Central memory CD4-positive, alpha-beta T cell (primary cell): ENCODE measurements around the gene CLNK.
"Not testable (repeated sequence)": the region's sequence is repeated elsewhere in the genome, so short reads cannot be mapped to it uniquely, and the experiment has no call there.

ENCODE experiments used
- DNase-seq: peaks from one replicate; pipeline ENCODE4 v3.0.0; 2022

The CLNK gene

DNA sequence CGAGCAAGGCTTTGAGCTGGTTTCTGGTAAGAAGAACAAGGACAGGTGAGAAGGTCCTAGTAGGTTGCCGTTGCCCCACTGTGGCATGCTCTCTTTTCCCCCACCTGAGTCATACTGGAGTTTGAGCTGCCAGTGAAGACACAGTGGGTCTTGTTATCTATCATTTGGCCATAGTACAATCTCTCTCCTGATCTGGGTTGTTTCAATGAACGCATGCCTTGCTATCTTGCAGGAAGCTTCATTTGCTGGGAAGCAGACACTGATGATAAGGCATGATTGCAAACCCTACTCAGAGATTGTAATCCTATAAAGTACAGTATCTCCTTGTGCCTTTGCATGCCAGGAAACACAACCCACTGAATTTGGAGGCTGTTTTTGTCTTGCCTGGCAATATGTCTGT is 77.4 kb downstream of the CLNK start:
- no peak for DNase-seq

DNA sequence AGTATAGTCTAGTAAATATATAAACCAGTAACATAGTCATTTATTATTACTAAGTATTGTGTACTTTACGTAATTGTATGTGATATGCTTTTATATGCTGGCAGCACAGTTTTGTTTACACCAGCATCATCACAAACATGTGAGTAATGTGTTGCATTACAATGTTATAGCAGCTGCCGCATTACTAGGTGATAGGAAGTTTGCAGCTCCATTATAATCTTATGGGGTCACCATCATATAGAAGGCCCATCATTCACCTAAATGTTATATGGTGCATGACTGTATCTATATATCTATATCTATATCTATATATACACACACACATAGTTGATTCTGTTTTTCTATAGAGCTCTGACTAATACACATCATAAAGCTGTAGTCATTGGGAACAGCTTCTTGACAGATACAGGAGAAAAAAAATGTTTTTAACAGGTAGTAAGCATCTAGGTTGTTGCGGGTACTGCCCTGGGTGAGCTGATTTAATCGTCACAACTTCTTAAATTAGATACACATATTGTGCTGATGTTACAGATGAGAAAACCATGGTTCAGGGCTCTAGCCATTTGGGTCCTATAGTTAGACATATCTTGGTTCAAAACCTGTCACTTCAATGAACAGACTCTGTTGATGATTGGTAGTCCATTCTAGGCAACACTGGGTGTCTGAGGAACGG is 77.9 kb downstream of the CLNK start:
- no peak for DNase-seq

DNA sequence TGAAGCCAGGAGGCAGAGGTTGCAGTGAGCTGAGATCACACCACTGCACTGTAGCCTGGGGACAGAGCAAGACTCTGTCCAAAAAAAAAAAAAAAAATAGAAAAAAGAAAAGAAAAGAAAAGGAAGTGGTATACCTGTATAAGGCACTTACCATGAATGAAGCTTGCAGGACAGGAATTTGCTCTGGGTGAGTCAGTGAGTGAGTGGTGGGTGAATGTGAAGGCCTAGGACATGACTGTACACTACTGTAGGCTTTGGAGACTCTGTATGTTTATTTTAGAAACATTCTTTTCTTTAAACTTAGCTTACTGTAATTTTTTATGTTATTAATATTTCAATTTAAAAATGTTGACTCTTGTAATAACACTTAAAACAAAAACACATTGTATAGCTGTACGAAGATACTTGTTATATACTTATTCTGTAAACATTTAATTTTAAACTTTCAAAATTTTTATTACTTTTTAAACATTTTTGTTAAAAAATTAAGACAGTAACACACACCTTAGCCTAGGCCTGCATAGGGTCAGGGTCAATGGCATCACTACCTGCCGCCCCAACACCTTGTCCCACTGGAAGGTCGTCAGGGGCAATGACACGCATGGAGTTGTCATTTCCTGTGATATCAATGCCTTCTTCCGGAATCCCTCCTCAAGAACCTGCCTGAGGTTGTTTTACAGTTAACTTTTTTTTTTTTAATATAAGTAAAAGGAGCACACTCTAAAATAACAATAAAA is 78.7 kb downstream of the CLNK start:
- DNase-seq = no peak

DNA sequence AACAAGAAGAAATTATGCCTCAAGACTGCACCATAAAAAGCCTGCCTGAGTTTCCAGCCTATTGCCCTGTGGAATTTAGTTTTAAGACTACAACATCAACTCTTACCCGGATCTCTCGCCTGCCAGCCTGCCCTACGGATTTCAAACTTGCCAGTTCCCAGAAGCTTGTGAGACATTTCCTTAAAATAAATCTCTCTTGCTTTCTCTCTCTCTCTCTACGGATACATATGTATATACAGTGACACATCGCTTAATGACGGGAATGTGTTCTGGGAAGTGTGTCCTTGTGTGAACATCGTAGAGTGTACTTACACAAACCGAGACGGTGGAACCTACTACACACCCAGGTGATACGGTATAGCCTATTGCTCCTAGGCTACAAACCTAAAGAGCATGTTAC is 79.5 kb downstream of the CLNK start:
- no peak for DNase-seq

DNA sequence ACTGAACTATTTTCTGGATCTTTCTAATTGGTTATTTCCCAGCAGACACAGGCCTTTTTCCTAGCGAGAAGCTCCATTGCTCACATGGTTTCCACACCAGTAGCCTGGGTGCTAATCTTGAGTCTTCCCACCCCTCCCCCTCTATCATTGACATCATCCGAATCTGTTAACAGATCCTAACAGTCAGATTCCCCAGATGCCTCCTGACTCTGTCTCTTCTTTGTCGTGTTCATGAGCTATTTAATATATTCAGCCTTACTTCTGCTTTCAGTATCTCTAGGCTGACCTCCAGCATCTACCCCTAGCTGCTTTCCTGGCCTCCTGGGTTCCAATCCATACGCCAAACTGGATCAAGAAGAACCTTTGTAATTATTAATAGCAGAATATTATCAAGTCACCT is 85.0 kb downstream of the CLNK start:
- no peak for DNase-seq

DNA sequence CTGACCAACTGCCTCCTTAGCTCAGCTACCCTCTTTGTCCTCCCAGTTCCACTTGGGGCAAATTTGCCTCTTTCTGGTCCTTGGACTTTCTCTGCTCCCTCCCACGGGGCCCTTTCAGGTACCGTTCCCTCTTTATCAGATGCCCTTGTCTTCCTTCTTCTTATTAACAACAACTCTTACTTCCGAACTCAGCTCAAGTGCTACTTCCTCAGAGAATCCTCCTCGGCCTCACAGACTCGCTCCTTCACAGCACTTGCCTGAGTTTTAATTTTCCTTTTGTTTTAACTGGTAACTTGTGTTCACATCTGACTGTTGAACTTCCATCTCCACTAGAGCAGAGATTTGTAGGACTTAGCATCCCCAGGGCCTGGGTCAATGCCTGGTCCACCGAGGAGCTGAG is 85.7 kb downstream of the CLNK start:
- no peak for DNase-seq

DNA sequence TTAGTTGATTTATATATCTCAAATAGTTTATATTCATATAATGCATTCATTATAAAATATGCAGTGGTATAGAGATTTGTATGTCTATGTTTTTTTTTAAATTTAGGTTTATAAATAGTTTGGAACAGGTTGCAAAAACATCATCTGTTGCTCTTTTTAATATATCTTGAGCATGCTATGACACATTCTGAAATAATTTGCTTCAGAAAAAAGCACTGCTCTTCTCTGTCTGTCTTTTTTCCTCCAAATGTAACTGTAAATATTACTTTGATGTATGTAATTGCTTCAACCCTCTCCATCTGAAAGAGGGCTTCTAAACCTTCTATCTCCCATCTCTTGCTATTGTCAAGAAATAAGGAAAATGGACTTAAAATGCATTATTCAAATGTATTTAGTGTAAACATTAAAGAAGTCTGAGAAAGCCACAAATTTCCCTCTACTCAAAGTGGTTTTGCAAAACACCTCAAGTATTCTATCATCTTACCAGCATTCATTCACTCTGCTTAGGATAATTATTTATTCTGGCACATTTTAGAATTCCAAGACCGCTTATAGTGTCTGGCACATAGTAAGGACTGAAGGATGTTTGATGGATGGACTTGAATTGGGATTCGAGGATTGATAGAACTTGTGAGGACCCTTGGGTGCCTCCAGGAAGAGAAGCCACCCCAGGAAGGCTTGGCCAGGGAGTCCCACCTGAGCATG is 87.8 kb downstream of the CLNK start:
- no peak for DNase-seq

DNA sequence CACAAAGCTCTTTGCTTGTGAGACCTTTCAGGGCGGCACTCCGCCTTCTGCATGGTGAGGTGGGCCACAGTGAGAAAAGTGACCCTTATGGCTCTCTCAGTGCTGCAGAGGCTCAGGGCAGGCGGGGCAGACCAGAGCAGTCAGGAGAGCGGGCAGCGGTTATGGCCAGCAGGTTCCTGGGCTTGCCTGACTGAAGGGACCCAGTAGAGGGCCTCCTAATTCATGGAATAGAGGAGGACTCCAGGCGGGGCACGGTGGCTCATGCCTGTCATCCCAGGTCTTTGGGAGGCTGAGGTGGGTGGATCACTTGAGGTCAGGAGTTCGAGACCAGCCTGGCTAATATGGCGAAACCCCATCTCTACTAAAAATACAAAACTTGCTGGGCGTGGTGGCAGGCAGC is 91.4 kb downstream of the CLNK start:
- no peak for DNase-seq

DNA sequence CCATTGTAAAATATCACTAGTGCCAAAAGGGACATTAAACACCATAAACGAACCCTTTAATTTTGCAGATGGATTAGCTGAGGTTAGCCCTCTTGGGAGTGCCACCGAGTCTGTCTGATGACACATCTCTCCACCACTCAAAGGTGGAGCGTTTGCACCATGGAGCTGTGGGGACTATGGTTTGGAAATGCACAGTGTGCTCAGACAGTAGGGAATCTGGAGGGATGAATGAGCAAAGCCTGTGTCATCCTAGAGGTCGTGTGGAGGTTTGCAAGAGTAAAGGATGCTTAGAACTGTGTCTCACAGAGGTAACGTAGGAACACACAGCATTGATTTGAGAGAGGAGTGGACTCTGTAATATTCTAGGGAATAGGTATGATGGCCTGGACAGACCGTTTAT is 93.7 kb downstream of the CLNK start:
- DNase-seq = no peak

DNA sequence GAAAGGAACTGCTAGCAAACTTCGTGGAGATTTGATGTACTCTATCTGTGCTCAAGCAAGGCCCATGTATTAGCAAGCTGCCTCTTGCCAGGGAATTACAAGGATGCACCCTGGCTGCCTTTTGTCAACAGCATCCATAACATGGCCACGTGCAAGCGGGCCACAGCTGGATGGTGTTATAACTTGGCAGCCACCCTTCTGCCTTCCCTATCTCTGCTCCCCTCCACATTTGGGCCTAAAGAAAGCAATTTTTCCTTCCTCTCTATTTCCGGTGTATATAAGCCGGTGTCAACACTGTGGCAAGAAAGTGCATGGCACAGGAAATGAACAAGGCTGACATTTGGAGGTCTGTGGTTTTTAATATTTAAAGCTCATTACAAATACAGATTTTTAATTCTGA is 94.8 kb downstream of the CLNK start:
- no peak for DNase-seq

DNA sequence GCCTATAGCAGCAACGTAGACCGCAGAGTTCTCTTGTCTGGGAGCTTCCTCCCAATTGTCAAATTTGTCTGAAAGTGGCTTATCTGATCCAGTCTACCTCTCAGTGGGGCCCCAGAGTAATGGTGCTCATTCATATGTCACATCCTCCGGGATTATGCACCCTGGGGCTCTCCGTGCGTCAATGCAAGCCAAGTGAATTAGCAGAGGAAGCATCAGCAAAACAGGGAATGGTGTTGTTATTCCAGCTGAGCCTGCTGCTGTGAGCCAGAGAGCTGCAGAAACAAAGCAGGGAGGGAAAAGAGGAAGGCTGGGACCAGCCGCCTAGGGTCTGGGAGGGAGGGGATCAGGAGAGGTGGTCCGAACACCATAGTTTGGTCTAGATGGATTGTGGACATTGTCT is 95.2 kb downstream of the CLNK start:
- DNase-seq = no peak

DNA sequence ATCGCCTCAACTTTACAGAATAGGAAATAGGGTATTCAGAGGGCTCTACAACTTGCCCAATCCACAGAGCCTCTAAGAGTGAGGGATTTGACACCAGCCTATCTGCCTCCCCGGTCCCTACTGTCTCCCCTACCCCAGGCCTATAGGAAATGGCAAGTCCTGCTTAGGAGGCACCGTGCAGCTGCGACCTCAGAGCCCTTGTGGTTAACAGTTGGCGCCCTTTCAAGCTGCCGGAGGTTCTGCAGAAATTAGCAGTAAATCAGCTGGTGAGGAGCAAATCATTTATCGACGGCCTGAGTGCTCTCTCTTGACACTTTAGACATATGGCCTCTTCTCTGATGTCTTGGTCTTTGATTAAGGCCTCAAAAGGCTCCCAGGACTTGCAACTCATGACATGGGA is 96.9 kb downstream of the CLNK start:
- no peak for DNase-seq

DNA sequence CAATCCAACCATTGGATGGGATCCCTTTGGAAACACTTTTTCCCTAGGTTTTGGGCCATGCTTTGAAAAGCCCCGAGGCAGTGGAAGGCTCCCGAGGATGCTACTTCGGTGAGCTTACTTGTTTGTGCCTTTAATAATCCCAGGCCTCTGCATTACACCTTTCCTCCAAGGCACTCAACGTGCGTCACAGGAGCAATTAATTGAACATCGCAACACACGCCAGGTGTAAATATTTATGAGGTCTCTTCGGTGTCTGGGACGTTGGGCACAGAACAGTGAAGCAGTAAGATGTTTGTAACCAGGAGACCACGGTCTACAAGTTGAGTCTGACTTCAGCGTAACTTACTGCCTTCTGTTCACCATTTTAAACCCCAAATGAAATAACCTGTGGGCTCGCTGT is 97.3 kb downstream of the CLNK start:
- no peak for DNase-seq

DNA sequence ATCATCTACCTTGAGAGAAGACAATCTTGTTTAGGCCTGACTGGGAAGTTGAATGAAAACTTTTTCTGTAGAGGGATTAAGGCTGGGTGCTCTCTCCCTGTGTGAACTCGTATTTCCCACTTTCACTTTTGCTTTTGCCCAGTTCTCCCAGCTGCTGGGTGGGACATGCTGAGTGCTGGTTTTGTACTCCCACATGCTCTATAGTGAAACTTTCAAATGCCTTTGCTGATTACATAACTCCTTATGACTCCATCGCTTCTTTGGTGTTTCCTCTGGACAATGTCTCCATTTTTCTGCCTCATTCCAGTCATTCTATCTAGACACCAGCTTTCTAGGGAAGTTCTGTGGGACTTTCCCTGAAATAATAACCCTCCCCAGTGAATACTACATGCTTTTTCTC is 100.5 kb downstream of the CLNK start:
- DNase-seq = no peak

DNA sequence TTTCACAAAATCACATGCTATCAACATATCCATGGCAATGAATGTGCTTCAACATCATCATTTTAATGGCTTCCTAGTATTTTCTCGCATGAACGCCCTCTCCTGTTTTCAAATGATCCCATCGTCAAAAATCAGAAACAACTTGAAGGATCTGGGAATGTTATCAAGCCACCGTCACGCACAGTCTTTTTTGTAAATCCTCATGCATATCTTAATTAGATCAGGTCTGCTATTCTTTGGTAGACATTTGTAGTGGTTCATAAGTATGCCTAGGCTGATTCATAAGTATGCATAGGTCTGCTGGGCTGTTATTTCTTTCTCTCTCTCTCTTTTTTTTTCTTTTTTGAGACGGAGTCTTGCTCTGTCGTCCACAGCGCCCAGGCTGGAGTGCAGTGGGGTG is 101.6 kb downstream of the CLNK start:
- no peak for DNase-seq

DNA sequence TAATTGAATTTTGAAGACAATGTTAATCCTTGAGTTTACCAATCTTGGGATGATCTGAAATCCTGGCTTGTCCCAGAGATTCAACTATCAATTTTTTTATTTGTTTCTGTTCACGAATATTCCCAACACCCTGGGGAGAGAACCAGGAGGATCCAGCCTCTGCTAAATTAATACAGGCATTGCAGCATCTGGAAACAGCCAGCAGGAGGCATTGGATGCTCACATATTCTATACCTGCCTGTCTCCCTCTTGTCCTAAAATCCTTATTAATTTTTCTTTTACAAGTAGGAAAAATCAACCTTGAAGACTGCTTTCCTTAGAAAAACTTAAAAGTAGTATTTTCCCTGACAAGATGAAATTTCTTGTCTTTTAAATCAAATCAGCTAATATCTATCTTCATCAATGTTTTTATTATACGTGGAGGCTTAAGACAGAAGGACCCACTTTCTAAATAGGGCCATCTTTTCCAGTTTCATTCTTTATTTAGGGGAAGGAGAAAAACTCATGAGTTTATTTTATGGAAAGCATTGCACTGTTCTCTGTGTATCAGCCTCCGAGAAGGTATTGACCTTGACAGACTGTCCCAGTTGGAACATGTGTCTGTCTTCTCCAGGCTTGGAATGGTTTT is 102.4 kb downstream of the CLNK start:
- no peak for DNase-seq

DNA sequence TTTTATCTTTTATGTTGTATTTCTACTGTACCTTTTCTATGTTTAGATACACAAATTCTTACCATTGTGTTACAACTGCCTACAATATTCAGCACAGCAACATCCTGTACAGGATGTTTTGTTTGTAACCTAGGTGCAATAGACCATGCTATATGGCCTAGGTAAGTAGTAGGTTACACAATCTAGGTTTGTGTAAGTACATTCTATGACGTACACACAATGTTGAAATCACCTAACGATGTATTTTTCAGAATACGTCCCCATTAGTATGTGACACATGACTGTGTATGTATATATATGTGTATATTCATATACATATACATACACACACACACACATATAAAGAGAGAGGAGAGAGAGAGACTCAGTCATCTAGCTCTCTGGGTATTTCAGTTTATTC is 103.5 kb downstream of the CLNK start:
- DNase-seq = no peak

DNA sequence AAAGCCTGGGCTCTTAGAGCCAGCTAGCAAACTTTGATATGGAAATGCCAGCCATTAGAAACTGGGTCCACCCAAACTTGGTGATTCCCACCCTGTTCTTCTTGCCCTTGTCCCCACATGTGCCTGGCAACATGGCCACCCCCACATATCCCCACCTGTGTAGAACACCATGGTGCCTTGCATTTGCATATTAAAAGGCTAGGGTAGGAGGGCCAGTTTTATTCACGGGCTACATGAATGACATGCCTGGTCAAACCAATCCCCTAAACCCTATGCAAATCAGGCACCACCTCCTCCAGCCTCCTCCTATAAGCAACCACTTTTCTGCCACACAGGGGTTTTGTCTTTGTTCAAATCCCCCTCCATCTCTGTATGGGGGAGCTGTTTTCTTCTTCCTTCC is 104.9 kb downstream of the CLNK start:
- no peak for DNase-seq

DNA sequence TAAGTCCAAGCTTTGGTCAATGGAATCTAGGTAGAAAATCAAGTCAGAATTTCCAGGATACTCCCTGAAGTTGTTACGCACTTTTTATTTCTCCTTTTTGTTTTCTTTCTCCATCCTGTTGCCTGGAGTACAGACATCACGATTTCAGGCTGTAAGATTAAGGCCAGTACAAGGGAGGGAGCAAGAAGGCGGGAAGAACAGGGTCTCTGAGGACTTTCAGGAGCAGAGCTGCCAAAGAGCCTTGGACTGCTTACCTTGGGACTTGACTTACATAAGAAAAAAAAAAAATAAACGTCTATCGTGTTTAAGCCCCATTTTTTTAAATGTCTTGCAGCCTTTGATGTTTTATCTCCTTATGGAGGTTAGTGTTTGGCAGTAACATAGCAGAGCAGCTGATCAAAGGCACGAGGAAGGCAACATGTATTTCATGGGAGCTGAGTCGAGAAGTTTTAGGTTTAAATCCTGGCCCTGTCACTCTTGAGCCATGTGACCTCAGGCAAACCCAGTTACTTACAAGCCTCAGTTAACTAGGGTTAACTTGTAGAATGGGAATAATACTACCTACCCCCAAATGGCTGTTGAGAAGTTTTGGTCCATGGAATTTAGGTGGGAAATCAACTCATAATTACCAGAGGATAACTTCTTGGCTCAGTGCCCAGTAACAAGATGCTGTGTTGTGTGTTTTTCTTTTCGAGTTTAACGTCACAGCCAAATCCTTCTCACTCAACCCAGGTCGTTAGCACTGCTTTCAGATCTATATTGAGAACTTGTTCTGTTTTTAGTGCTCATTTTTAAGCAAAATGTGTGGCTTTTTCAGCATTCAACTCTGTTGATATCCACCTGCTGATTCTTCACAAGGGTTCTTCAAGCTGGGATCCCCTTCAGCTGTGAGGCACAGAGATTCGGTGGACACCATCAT is 106.8 kb downstream of the CLNK start:
- no peak for DNase-seq

DNA sequence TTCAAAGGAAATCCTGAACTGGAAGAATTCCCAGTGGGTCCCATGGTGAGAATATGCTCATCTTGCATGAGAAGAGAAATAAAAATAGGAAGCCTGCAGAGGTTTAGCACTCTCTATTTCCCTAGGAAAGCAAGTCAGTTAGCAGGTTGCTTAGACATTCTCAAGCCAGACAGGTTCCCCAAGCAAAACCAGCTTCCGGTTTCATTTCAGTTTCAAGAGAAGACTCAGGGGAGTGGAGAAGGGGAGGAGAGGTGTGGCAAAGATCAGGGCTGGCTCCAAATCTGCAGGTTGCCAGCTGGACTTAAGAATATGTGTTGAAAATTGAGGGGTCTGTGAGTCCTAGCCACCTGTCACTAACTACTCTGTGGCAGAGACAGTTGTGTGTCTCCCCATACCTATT is 107.5 kb downstream of the CLNK start:
- no peak for DNase-seq

DNA sequence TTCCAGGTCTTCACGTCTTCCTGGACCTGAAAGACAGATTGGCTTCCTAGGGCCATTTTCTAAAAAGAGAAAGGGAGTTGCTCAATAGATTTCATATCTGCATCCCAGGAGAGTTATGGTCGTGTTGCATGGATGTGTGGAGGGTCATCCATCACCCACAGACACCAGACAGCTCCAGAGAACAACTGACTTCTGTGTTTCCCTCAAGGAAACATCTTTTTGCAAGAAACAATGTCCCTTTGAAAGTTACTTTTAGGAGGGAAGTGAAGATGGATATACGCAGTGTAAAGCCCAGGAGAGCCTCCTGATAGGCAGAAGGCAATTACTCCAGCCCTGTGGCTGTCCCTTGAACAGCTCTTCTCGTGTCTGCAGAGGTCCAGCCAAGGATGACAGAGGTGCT is 108.3 kb downstream of the CLNK start:
- DNase-seq = no peak

DNA sequence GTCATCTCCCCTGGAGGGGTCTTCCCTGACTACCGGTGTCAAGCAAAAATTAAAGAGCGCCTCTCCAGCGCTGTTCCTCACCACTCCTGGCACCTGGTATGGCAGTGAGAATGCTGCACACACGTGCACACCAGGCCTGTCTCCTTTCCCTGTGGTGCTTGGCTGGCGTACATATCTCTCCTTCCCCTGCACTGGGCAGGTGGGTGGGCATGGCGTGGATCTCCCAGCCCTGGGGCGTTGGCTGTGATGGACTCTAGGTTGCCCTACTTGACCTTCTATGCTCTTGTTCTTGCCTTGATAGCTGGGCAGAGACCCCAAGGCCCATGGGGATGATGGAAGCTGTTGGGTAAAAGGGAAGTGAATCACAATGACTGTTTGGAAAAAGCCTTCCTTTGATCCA is 109.2 kb downstream of the CLNK start:
- no peak for DNase-seq

DNA sequence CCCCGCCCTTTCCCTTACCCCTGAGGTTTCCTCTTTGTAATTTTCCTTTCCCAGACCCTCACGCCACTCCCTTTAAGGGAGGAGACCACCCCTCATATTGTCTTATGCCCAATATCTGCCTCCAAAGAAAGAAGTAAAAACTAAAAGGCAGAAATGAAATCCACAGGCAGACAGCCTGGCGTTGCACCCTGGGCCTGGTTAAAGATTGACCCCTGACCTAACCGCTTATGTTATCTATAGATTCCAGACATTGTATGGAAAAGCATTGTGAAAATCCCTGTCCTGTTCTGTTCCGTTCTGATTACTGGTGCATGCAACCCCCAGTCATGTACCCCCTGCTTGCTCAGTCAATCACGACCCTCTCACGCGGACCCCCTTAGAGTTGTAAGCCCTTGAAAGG is 110.0 kb downstream of the CLNK start:
- DNase-seq = not testable (repeated sequence)
